GM12892 (cell line): ENCODE measurements around the gene GOLIM4.
"Not testable (repeated sequence)": the region's sequence is repeated elsewhere in the genome, so short reads cannot be mapped to it uniquely, and the experiment has no call there.

Source experiments
- DNase-seq: peaks from one replicate; pipeline ENCODE4 v3.0.0; 2011; ENCODE audit not compliant: insufficient read length
- FAIRE-seq: peaks from 2 replicates; lab custom pipeline; 2011; peaks lifted over from hg19 to GRCh38; lab: Jason Lieb, UNC
- POLR2A ChIP-seq: IDR thresholded peaks from 2 replicates; pipeline ENCODE4 v1.6.1; 2011; ENCODE audit warnings: low read depth, low read length, control low read depth
- POLR2AphosphoS5 ChIP-seq: IDR thresholded peaks from 2 replicates; pipeline ENCODE4 v1.6.1; 2011; ENCODE audit warnings: low read depth, low read length, control low read depth
- TAF1 ChIP-seq: IDR thresholded peaks from 2 replicates; pipeline ENCODE4 v1.6.1; 2011; ENCODE audit warnings: low read depth, mild to moderate bottlenecking, control low read depth, low read length, borderline replicate concordance

The GOLIM4 gene

DNA sequence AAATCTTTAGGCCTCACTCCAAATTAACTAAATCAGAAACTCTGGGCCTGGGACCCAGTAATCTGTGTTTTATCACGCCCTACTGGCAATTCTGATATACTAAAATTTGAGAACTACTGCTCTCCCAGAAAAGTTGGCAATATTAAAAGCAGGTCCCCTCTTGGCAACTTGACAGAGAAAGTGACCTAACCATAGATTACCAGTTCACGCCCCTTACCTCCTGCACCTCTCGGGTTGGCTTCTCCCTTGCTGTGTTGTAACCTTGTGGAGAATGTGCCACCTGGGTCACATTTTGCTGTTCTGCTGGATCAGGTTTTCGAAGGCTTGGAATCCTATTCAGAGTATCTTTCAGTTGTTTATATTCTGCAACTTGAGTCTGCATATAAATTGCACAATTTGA, 59.1 kb downstream of the GOLIM4 start:
- no peak for FAIRE-seq
- no peak for DNase-seq
- no peak for TF ChIP-seq POLR2A
- TF ChIP-seq TAF1 = no peak
- TF ChIP-seq POLR2AphosphoS5 = no peak

DNA sequence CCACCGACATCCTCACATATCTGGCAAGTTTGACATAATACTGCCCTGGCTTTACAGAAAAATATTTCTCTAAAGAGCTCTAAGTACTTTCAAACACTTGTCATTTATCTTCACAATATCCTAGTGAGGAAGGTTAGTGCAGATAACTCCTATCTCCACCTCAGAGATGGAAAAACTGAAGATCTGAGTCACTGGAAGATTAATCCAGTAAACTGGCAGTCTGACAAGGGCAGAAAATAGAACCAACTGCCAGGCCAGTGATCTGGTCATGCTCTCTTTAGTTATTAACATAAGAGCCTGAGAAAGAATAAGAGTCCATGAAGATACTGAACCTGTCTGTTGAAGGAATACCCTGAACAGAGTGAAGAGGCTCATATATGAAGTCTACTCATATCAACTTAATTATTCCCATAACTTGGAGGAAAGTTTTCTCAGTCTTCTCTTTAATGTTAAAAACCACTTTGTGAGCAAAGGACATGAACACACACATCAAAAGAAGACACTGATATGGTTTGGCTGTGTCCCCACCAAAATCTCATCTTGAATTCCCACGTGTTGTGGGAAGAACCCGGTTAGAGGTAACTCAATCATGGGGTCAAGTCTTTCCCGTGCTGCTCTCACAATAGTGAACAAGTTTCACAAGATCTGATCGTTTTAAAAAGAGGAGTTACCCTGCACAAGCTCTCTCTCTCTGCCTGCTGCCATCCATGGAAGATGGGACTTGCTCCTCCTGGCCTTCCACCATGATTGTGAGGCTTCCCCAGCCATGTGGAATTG, 61.4 kb downstream of the GOLIM4 start:
- FAIRE-seq (no peak), DNase-seq (no peak)
- no peak for TF ChIP-seq POLR2AphosphoS5

DNA sequence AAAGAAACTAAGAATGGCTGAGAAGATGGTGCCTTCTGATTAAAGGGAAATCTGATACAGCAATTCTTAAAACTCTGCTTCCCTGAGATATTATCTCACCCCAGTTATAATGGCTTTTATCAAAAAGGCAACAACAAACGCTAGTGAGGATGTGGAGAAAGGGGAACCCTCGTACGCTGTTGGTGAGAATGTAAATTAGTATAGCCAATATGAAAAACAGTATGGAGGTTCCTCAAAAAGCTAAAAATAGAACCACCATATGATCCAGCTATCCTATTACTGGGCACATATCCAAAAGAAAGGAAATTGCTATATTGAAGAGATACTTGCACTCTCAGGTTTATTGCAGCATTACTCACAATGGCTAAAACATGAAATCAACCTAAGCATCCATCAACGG, 65.1 kb downstream of the GOLIM4 start:
- DNase-seq = no peak
- TF ChIP-seq POLR2AphosphoS5 (no peak), TAF1 (no peak), POLR2A (no peak)
- FAIRE-seq = no peak

DNA sequence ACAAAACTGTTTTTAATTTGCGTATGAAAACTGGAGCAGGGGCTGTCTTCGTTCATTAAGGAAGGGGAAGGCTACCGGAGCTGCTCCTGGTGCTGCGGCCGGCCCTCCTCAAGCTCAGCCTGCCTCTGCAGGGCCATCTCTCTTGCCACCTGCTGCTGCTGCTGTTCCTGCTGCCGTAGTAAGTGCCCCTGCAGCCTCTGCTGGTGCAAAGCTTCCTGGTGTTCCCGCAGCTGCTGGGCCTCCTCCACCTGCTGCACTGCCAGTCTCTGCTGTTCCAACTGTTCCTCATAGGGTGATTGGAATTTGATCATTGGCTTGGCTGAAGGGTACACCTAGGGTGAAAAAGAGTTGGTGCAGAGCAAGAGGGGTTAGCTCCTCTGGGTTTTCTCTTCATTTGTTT, 66.0 kb downstream of the GOLIM4 start:
- FAIRE-seq = no peak
- TF ChIP-seq TAF1 (no peak), POLR2A (no peak), POLR2AphosphoS5 (no peak)
- DNase-seq = no peak

DNA sequence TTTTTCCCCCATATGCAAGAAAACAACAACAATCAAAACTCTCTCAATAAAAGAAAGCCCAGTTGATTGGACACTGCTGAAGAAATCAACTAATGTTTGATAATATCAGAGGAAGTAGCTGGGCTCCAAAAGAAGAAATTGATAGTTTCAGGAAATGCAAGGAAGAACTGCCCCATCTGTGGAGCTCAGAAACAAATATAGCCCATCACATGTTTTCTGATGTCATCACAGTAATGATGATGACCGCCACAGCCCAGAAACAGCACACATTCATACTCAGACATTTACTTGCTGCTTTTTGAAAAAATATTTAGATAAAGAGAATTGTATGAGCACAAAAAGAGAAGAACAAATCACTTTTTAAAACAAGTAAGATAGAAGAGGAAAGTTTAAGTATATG, 67.6 kb downstream of the GOLIM4 start:
- no peak for DNase-seq
- no peak for TF ChIP-seq POLR2AphosphoS5
- no peak for FAIRE-seq

DNA sequence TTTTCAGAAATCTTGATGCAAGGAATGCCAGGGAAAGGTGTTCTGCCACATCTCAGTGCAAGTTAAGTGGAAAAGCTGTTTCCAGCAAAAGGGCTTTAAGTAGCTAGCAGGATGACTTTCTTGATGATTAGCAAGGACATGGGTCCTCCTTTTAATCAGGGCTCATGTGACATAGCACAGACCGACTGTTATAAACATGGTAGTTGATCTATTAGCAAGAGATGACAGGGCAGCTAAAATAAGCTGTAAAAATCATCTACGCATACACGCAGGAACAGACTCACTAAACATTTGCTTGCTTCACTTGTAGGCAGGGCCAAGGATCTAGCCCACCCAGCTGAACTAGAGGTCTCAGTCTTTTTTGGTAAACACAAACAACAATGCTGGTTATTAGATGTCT, 69.0 kb downstream of the GOLIM4 start:
- DNase-seq (no peak), FAIRE-seq (no peak)

DNA sequence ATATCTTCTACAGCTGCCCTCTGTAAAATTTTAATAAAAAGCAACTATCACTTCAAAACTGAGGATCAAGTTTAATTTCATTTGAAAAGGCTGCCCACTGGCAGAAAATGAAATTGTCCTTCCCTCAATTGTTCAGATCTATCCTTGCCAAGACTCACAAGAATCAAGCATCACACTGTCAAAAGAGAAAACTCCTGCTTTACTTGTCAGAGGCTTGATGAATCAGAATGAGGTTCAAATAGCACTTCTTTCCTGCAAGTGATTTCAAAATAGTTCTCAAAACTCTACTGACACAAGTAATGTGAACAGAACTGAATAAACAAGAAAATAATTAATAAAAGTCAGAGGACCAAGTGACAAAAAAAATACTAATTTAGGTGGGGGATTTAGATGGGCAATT, 70.6 kb downstream of the GOLIM4 start:
- TF ChIP-seq POLR2AphosphoS5 (no peak), TAF1 (no peak), POLR2A (no peak)
- DNase-seq (no peak), FAIRE-seq (no peak)

More for the DNA sequence above, 69.0 kb downstream of the GOLIM4 start:
- TF ChIP-seq POLR2AphosphoS5 (no peak), POLR2A (no peak), TAF1 (no peak)

DNA sequence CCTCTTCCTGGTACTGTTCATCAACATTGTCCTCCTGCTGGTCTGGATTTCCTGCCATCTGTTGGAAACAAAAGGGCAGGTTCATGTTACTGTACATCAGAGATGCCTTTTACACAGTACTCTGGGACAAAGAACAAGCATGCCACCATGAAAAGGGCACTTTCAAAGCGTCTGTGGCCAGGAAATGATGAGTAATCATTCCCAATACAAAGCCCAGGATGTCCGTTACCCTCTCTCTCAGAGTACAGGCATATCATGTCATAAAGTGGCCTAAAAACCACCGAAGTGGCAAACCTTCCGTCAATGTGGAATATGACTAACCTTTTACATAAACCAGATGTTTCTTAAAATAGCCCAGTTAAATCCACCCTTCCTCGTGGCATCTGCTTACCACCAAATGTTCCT, 71.2 kb downstream of the GOLIM4 start:
- no peak for DNase-seq
- TF ChIP-seq POLR2AphosphoS5 = no peak
- no peak for TF ChIP-seq TAF1
- no peak for TF ChIP-seq POLR2A
- FAIRE-seq = no peak

DNA sequence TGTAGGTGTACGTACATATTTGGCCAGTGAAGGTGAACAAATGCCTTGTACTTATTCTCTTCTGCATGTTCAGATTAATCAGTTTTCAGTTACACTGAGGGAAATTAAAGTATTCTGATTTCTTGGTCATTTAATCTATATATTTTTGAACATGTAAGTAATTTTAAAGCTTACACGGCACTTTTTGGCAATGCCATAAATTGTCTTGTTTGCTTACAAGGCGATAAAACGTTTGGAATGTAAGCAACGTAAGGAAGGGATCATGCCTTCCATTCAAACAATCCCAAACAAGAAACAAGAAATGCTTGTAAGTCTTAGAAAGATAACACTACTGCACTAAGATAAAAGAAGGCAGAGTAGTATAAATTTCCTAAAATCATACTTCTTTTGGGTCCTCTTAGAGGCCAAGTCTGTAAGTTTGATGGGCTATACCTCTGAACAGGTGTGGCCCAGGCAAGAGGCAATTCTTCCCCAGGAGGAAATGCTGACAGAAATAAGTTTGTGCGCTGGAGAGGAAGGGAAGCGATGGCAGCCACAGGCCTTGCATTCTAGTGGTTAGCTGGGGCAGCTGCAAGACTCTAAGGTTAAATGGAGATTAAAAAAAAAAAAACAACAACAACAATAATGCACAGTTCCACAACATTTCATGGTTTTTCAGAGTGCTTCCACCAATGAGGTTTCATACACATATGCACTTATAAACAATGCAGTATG, 73.8 kb downstream of the GOLIM4 start:
- TF ChIP-seq TAF1 = no peak
- TF ChIP-seq POLR2A = no peak
- TF ChIP-seq POLR2AphosphoS5 = no peak
- no peak for DNase-seq
- no peak for FAIRE-seq

DNA sequence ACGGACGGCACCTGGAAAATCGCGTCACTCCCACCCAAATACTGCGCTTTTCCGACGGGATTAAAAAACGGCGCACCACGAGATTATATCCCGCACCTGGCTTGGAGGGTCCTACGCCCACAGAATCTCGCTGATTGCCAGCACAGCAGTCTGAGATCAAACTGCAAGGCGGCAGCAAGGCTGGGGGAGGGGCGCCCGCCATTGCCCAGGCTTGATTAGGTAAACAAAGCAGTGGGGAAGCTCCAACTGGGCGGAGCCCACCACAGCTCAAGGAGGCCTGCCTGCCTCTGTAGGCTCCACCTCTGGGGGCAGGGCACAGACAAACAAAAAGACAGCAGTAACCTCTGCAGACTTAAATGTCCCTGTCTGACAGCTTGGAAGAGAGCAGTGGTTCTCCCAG, 84.4 kb downstream of the GOLIM4 start:
- not testable (repeated sequence) for DNase-seq, FAIRE-seq

DNA sequence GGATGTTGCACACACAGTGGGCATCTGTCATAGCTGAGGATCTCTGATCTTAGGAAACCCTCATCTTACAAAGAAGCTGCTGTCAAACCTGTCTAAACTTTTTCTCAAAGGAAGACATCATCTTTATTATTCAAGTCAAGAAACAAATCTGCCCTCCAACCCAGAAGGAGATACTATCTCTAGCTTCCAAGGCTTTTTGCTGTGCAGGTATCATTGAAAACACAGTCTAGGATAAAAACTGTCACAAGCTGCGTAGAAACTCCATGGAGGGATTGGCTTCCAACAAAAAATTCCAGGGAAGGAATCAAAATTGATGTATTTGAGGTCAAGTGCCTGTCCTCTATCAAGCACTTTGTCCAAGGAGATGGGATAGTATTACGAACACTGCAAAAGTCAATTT, 89.1 kb downstream of the GOLIM4 start:
- no peak for DNase-seq
- no peak for TF ChIP-seq POLR2AphosphoS5
- no peak for FAIRE-seq

DNA sequence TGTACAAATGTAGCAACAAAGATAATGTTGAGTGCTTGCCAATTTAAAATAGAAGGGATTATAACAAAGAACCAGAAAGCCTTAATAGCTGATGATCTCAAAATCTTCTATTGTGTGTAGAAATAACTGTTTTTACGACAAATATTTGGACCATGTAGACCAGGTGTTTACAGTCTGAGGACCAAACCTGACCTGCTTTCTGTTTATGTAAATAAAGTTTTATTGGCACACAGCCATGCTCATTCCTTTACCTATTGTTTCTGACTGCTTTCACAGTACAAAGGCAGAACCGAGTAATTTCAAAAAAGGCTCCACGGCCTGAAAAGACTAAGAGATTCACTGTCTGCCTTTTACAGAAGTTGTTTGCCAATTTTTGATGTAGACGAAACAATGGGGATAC, 91.8 kb downstream of the GOLIM4 start:
- no peak for FAIRE-seq
- no peak for DNase-seq
- TF ChIP-seq POLR2A = no peak

DNA sequence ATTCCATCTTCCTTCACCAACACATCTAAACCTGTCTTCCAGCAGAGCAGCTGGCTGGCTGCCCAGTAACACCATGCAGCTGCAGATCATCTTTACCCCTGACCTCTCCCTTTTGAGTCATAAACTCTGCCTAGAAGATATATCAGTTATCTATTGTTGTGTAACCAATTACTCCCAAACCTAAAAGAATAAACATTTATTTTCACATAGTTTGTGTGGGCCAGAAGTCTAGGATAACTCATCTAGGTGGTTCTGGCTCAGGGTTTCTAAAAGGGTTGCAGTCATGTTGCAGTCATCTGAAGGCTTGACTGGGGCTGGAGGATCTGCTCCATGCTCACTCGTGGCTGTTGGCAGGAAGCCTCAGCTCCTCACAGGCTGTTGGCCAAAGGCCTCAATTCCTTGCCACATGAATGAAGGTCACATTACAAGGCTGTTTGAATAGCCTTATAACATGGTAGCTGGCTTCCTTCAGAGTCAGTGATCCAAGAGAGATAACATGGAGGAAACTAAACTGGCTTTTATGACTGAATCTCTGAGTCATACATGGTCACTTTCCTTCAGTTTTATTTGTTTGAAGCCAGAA, 92.8 kb downstream of the GOLIM4 start:
- no peak for DNase-seq
- no peak for FAIRE-seq
- no peak for TF ChIP-seq POLR2A
